Endothelial cell (in vitro differentiated cells): ENCODE data around the gene PLAGL2. TPM values are rescaled to one million over a fixed set of nuclear protein-coding genes. Genes with fewer than 3 reads are reported as not detected.

Source experiments
- DNase-seq: peaks from one replicate; pipeline ENCODE4 v3.0.0; 2021; ENCODE audit warnings: low spot score
- H3K27ac Mint-ChIP-seq: one replicate; pipeline ENCODE4 v1.8.0; 2021; ENCODE audit warnings: mixed read lengths, inconsistent platforms; ENCODE audit not compliant: unreplicated experiment
- H3K27me3 Mint-ChIP-seq: one replicate; pipeline ENCODE4 v1.8.0; 2021; ENCODE audit warnings: mild to moderate bottlenecking, moderate library complexity, mixed read lengths, inconsistent platforms; ENCODE audit not compliant: unreplicated experiment
- H3K36me3 Mint-ChIP-seq: one replicate; pipeline ENCODE4 v1.8.0; 2021; ENCODE audit warnings: mild to moderate bottlenecking, low read depth, mixed read lengths, inconsistent platforms; ENCODE audit not compliant: unreplicated experiment
- H3K4me1 Mint-ChIP-seq: one replicate; pipeline ENCODE4 v1.8.0; 2021; ENCODE audit warnings: mild to moderate bottlenecking, mixed read lengths, inconsistent platforms; ENCODE audit not compliant: unreplicated experiment
- H3K4me3 Mint-ChIP-seq: one replicate; pipeline ENCODE4 v1.8.0; 2021; ENCODE audit warnings: mild to moderate bottlenecking, mixed read lengths, inconsistent platforms; ENCODE audit not compliant: unreplicated experiment
- H3K9me3 Mint-ChIP-seq: one replicate; pipeline ENCODE4 v1.8.0; 2021; ENCODE audit warnings: mixed read lengths, inconsistent platforms; ENCODE audit not compliant: unreplicated experiment
- total RNA-seq: library from RNA; stranded (reverse); fragmentation: NEBNext Ultra II Directional; extraction: Animal tissue kit (Norgen Biotek cat#: 25700); gene quantifications from one replicate; pipeline ENCODE4 v1.2.1, GENCODE V29; 2021; ENCODE audit not compliant: unreplicated experiment
- TF ChIP-seq, protein P1 (sequence below): fragments of 200-600 bp; sonication (generic); IDR thresholded peaks from one replicate; pipeline ENCODE4 v1.5.0; 2021; ENCODE audit warnings: antibody characterized with exemption; ENCODE audit not compliant: unreplicated experiment

The PLAGL2 gene
- total RNA-seq, 1 donor from 2014 or later, result 23.7 TPM

DNA sequence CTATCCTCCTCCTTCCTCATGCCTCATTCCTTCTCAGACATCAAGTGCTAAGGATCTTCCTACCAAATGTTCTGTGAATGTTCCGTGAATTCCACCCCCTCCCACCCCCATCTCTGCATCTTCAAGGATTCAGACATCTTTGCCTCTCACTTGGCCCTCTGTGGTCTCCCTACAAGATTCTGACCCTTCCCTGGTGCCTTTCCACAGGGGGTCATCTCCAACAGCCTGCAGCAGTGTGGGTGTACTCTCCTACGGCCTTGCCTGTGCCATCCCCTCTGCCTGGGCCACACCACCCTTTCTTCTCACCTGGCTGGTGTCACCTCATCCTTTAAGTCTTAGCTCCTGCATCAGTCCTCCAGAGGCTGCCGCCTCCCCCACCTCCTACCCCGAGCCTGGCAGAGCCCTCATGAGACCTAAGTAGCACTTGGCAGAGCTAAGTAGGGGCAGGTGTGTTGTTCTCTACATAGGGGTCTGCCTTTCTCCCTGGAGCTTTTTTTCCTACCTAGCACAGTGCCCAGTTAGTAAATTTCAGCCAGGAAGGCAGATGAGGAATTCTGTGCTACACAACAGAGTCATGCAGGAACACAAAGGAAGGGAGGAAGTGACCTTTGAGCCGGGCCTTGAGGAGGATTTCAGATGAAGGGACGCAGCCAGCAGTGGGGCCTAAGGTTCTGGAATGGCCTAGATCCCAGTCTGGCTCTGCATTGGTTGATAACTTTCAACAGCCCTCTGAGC, 55.0 kb downstream of the PLAGL2 start:
- TF ChIP-seq, protein P1, sequence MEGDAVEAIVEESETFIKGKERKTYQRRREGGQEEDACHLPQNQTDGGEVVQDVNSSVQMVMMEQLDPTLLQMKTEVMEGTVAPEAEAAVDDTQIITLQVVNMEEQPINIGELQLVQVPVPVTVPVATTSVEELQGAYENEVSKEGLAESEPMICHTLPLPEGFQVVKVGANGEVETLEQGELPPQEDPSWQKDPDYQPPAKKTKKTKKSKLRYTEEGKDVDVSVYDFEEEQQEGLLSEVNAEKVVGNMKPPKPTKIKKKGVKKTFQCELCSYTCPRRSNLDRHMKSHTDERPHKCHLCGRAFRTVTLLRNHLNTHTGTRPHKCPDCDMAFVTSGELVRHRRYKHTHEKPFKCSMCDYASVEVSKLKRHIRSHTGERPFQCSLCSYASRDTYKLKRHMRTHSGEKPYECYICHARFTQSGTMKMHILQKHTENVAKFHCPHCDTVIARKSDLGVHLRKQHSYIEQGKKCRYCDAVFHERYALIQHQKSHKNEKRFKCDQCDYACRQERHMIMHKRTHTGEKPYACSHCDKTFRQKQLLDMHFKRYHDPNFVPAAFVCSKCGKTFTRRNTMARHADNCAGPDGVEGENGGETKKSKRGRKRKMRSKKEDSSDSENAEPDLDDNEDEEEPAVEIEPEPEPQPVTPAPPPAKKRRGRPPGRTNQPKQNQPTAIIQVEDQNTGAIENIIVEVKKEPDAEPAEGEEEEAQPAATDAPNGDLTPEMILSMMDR, result no peak
- H3K27me3 Mint-ChIP-seq, result no peaks in the 10 kb centered on the region
- peaks cover 15% of the 10 kb centered on the region for H3K36me3 Mint-ChIP-seq
- H3K4me1 Mint-ChIP-seq, result peaks cover 30% of the 10 kb centered on the region
- H3K27ac Mint-ChIP-seq, result peak overlapping the region; percentile 77
- no peaks in the 10 kb centered on the region for H3K9me3 Mint-ChIP-seq
- no peak for DNase-seq
- no peak overlapping the region for H3K4me3 Mint-ChIP-seq

GRCh38 chr20:32150291-32150848, 57.2 kb downstream of the PLAGL2 start:
- H3K27me3 Mint-ChIP-seq, result peaks cover 2% of the 10 kb centered on the region
- no peak overlapping the region for H3K4me3 Mint-ChIP-seq
- DNase-seq, result no peak
- H3K4me1 Mint-ChIP-seq, result peaks cover 21% of the 10 kb centered on the region
- H3K27ac Mint-ChIP-seq, result no peak overlapping the region
- H3K9me3 Mint-ChIP-seq, result no peaks in the 10 kb centered on the region
- H3K36me3 Mint-ChIP-seq, result peaks cover 20% of the 10 kb centered on the region
- TF ChIP-seq, protein P1, result no peak

DNA sequence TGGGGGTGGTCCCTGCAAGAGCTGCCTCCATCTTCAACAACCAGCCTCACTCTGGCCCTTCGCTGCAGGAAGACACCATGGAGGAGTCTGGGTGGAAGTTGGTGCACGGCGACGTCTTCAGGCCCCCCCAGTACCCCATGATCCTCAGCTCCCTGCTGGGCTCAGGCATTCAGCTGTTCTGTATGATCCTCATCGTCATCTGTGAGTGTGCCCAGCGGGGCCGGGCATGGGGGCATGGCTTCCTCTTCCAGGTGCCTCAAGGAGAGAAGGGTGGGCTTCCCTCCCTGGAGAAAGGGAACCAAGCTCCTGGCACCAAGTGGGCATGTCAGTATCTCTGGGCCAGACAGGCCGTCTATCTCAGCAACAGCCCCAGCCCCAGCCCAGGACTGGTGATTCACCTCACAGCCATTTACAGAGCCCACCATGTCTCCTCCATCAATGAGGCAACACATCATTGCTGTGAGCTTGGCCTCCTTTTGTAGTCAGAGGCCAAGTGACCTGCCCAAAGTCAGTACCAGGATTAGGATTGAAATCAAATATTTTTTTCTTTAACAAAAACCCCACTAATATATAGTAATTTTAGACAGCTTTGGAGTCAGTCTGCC, 57.9 kb downstream of the PLAGL2 start:
- no peak overlapping the region for H3K4me3 Mint-ChIP-seq
- peaks cover 16% of the 10 kb centered on the region for H3K4me1 Mint-ChIP-seq
- no peak overlapping the region for H3K27ac Mint-ChIP-seq
- DNase-seq, result no peak
- TF ChIP-seq, protein P1, result no peak
- no peaks in the 10 kb centered on the region for H3K9me3 Mint-ChIP-seq
- peaks cover 22% of the 10 kb centered on the region for H3K36me3 Mint-ChIP-seq
- peaks cover 2% of the 10 kb centered on the region for H3K27me3 Mint-ChIP-seq

GRCh38 chr20:32144898-32145662, 62.5 kb downstream of the PLAGL2 start:
- TF ChIP-seq, protein P1, result no peak
- H3K4me3 Mint-ChIP-seq, result peak overlapping the region; percentile 45
- peaks cover 47% of the 10 kb centered on the region for H3K36me3 Mint-ChIP-seq
- DNase-seq, result no peak
- no peaks in the 10 kb centered on the region for H3K9me3 Mint-ChIP-seq
- H3K27ac Mint-ChIP-seq, result no peak overlapping the region
- H3K27me3 Mint-ChIP-seq, result peaks cover 6% of the 10 kb centered on the region
- no peaks in the 10 kb centered on the region for H3K4me1 Mint-ChIP-seq
